GM12892 (cell line): ENCODE data around the gene C2orf72.

Experiments
- DNase-seq: peaks from one replicate; pipeline ENCODE4 v3.0.0; 2011; ENCODE audit not compliant: insufficient read length
- FAIRE-seq: peaks from 2 replicates; lab custom pipeline; 2011; peaks lifted over from hg19 to GRCh38; lab: Jason Lieb, UNC
- POLR2A ChIP-seq: IDR thresholded peaks from 2 replicates; pipeline ENCODE4 v1.6.1; 2011; ENCODE audit warnings: low read depth, low read length, control low read depth
- POLR2AphosphoS5 ChIP-seq: IDR thresholded peaks from 2 replicates; pipeline ENCODE4 v1.6.1; 2011; ENCODE audit warnings: low read depth, low read length, control low read depth
- TAF1 ChIP-seq: IDR thresholded peaks from 2 replicates; pipeline ENCODE4 v1.6.1; 2011; ENCODE audit warnings: low read depth, mild to moderate bottlenecking, control low read depth, low read length, borderline replicate concordance

The C2orf72 gene

GRCh38 chr2:231047923-231048915, 10.9 kb downstream of the C2orf72 start:
- no peak for DNase-seq
- FAIRE-seq = no peak
- TF ChIP-seq POLR2A = no peak
- TF ChIP-seq POLR2AphosphoS5 = no peak
- TF ChIP-seq TAF1 = no peak

GRCh38 chr2:231049286-231050017, 12.1 kb downstream of the C2orf72 start:
- TF ChIP-seq TAF1 (no peak), POLR2A (no peak), POLR2AphosphoS5 (no peak)
- DNase-seq = no peak
- no peak for FAIRE-seq

- FAIRE-seq (no peak), DNase-seq (no peak)
- TF ChIP-seq POLR2AphosphoS5 (no peak), TAF1 (no peak), POLR2A (no peak)
Observed at GRCh38 chr2:231050018-231050901, 12.9 kb downstream of the C2orf72 start.

GRCh38 chr2:231051116-231051515, 13.8 kb downstream of the C2orf72 start:
- TF ChIP-seq POLR2A = no peak
- no peak for TF ChIP-seq POLR2AphosphoS5
- TF ChIP-seq TAF1 = no peak
- FAIRE-seq (no peak), DNase-seq (no peak)

- no peak for TF ChIP-seq POLR2AphosphoS5
- TF ChIP-seq TAF1 = no peak
- TF ChIP-seq POLR2A = no peak
- FAIRE-seq (peak; percentile 82), DNase-seq (peak; percentile 79)
Observed at GRCh38 chr2:231052494-231053451, 15.4 kb downstream of the C2orf72 start.

- DNase-seq (no peak), FAIRE-seq (no peak)
- TF ChIP-seq POLR2AphosphoS5 = no peak
- TF ChIP-seq TAF1 = no peak
- TF ChIP-seq POLR2A = no peak
Observed at GRCh38 chr2:231053846-231054245, 16.5 kb downstream of the C2orf72 start.

- TF ChIP-seq POLR2A (peak; percentile 81), POLR2AphosphoS5 (peak; percentile 74), TAF1 (peak; percentile 78; the same call in 1 of the 2 replicates)
- FAIRE-seq (peak; percentile 99), DNase-seq (peak; percentile 88)
Observed at GRCh38 chr2:231056453-231057416, 19.4 kb downstream of the C2orf72 start, which contains the start of gene PSMD1. TSS of gene PSMD1 (plus strand) at chr2:231056867. CDS start at chr2:231057026, 159 bp downstream.

- FAIRE-seq = no peak
- TF ChIP-seq TAF1 (no peak), POLR2A (no peak), POLR2AphosphoS5 (no peak)
- no peak for DNase-seq
Observed at GRCh38 chr2:231057590-231057989, 20.3 kb downstream of the C2orf72 start.
